ENCODE measurements around the gene ARL6.

ARL6 gene

GRCh38 chr3:97742036-97742435, 22.5 kb upstream of the ARL6 start:
- TF ChIP-seq, protein P1, sequence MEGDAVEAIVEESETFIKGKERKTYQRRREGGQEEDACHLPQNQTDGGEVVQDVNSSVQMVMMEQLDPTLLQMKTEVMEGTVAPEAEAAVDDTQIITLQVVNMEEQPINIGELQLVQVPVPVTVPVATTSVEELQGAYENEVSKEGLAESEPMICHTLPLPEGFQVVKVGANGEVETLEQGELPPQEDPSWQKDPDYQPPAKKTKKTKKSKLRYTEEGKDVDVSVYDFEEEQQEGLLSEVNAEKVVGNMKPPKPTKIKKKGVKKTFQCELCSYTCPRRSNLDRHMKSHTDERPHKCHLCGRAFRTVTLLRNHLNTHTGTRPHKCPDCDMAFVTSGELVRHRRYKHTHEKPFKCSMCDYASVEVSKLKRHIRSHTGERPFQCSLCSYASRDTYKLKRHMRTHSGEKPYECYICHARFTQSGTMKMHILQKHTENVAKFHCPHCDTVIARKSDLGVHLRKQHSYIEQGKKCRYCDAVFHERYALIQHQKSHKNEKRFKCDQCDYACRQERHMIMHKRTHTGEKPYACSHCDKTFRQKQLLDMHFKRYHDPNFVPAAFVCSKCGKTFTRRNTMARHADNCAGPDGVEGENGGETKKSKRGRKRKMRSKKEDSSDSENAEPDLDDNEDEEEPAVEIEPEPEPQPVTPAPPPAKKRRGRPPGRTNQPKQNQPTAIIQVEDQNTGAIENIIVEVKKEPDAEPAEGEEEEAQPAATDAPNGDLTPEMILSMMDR (IDR thresholded peaks at IDR 0.05; ENCODE audit: borderline replicate concordance, control extremely low read depth, extremely low read depth, insufficient read depth, missing control alignments), result no peak
- DNase-seq (ENCODE audit: low spot score), result no peak
- in situ Hi-C loops (cut with MboI; ENCODE audit: low sequenced_read_pairs, unreplicated experiment), result no loop called here

DNA sequence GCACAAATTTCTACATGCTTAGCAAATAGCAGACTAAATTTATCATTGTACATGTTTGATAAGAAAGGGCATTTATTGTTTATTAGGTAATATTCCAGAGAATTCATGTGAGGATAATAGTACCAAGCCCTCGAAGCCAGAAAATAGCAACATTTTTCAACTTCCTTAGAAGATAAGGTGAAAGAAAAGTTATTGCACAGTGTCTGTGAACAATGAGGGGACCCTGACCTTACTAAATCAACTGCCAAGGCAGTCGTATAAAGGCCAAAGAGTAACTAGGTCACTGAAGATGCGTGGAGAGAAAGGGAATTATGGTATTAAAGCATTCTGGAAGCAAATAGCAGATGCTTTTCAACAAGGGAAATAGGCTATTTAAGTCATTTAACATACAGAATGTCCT, 20.3 kb upstream of the ARL6 start:
- in situ Hi-C loops (cut with MboI; ENCODE audit: low sequenced_read_pairs, unreplicated experiment), result no loop called here
- no peak for DNase-seq (ENCODE audit: low spot score)
- TF ChIP-seq, protein P1 (IDR thresholded peaks at IDR 0.05; ENCODE audit: borderline replicate concordance, control extremely low read depth, extremely low read depth, insufficient read depth, missing control alignments), result no peak

GRCh38 chr3:97763586-97764406, 762 bp upstream of the ARL6 start:
- in situ Hi-C loops (cut with MboI; ENCODE audit: low sequenced_read_pairs, unreplicated experiment), result no loop called here
- no peak for DNase-seq (ENCODE audit: low spot score)
- TF ChIP-seq, protein P1 (IDR thresholded peaks at IDR 0.05; ENCODE audit: borderline replicate concordance, control extremely low read depth, extremely low read depth, insufficient read depth, missing control alignments), result no peak

GRCh38 chr3:97765336-97765735, 778 bp downstream of the ARL6 start:
- in situ Hi-C loops (cut with MboI; ENCODE audit: low sequenced_read_pairs, unreplicated experiment), result no loop called here
- TF ChIP-seq, protein P1 (IDR thresholded peaks at IDR 0.05; ENCODE audit: borderline replicate concordance, control extremely low read depth, extremely low read depth, insufficient read depth, missing control alignments), result no peak
- no peak for DNase-seq (ENCODE audit: low spot score)

GRCh38 chr3:97772926-97773325, 8.4 kb downstream of the ARL6 start:
- in situ Hi-C loops (cut with MboI; ENCODE audit: low sequenced_read_pairs, unreplicated experiment), result no loop called here
- TF ChIP-seq, protein P1 (IDR thresholded peaks at IDR 0.05; ENCODE audit: borderline replicate concordance, control extremely low read depth, extremely low read depth, insufficient read depth, missing control alignments), result no peak
- DNase-seq (ENCODE audit: low spot score), result no peak

DNA sequence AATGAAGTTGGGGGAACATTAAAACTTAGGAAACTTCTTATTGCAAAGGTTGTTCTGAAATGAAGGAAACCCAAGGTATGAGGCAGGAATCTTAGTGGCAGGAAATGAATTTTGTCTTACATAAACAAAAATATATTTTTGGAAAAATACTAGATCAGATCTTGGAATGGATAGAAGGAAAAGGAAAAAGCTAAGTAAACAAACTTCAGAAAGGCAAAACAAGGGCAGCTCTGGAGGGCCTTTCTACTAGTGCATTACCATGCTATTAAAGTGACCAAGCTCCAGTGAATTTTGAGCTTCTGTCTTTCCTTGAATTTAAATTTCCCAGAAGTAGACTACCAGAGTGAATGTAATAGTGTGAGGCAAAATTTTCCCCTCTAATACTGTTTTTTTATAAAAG, 13.6 kb downstream of the ARL6 start:
- no peak for DNase-seq (ENCODE audit: low spot score)
- in situ Hi-C loops (cut with MboI; ENCODE audit: low sequenced_read_pairs, unreplicated experiment), result loop anchor here (25.0 kb wide), 1 partner anchor 559 kb away; no protein-coding TSS in a partner anchor
- TF ChIP-seq, protein P1 (IDR thresholded peaks at IDR 0.05; ENCODE audit: borderline replicate concordance, control extremely low read depth, extremely low read depth, insufficient read depth, missing control alignments), result no peak
